ENCODE results near the gene DACT3. TPM values are rescaled to one million over a fixed set of nuclear protein-coding genes. Genes with fewer than 3 reads are reported as not detected.

The DACT3 gene
- total RNA-seq, 1 donor from 2014 or later, result 10.0 TPM

DNA sequence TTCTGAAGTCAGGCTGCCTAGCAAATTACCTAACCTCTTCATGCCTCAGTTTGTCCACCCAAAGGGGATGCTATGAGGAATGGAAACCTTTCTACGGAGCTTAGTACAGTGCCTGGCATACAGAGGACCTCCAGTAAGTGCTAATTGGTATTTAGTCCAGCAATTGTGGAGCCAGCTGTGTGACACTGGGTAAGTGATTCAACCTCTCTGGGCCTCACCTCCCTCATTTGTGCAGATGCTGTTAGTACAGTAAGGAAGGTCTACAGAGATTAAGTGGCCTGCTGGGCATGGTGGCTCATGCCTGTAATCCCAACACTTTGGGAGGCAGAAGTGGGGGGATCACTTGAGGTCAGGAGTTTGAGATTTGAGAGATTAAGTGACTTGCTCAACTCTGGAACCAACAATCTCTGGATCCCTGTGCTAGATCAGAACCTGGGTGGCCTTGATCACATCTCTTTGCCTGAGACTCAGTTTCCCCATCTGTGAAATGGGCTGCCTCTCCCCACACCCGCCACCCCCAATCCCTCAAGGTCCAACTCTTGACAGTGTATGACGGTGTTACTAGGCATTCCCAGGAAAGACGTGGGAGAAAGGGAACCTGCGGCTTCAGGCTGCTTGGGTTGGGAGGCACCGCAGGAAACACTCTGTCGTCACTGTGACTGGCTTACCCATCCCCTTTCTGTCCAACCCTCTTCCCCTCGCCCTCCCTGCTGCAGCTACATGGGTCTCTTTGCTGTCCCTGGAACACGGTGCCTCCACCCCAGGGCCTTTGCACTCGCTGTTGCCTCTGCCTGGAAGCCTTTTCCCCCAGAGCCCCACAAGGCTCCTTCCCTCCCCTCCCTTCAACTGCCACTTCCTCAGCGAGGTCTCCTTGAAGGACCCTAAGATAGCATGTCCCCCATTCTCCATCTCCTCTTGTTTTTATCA lies 37.7 kb upstream of the DACT3 start:
- no peaks in the 10 kb centered on the region for H3K27me3 ChIP-seq
- H3K4me3 ChIP-seq, result no peak overlapping the region
- TF ChIP-seq, protein P1, sequence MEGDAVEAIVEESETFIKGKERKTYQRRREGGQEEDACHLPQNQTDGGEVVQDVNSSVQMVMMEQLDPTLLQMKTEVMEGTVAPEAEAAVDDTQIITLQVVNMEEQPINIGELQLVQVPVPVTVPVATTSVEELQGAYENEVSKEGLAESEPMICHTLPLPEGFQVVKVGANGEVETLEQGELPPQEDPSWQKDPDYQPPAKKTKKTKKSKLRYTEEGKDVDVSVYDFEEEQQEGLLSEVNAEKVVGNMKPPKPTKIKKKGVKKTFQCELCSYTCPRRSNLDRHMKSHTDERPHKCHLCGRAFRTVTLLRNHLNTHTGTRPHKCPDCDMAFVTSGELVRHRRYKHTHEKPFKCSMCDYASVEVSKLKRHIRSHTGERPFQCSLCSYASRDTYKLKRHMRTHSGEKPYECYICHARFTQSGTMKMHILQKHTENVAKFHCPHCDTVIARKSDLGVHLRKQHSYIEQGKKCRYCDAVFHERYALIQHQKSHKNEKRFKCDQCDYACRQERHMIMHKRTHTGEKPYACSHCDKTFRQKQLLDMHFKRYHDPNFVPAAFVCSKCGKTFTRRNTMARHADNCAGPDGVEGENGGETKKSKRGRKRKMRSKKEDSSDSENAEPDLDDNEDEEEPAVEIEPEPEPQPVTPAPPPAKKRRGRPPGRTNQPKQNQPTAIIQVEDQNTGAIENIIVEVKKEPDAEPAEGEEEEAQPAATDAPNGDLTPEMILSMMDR (IDR thresholded peaks at IDR 0.05), result no peak
- peaks cover 4% of the 10 kb centered on the region for H3K4me1 ChIP-seq
- no peaks in the 10 kb centered on the region for H3K9me3 ChIP-seq
- H3K27ac ChIP-seq, result no peak overlapping the region
- H3K36me3 ChIP-seq, result peaks cover 85% of the 10 kb centered on the region
- DNase-seq (no peak), ATAC-seq (no peak)
- intact Hi-C loops (cut with DNase I), result no loop called here

DNA sequence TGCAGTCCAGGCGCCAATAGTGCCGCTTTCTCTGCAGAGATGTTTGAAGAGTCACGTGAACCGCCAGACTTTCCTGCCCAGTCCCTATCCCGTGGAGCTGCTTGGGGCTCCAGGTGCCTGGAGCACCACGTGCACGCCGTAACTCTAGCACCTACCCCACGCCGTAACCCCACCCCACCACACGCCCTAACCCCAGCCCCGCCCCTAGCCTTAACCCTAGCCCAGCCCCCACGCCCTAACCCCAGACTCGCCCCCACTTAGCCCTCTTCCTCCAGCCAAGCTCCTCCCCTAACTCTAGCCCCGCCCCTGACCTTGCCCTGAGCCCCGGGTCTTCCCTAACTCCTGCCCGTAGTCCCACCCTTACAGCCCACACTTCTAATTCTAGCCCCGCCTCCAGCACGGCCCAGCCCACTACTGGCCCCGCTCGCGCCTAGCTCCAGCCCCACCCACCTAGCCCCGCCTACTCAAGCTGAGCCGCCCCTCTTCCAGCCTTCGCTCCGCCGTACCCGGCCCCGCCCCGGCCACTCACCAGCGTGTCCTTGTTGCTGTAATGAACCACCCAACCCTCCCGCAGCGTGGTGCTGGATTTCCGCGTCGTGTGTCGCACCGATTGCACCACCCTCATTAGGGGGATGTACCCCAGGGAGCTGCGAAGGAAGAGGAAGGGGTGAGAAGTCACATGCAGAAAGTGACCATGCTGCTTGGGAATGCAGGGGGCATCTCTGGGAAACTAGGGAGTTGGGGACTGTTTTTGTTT lies 36.4 kb upstream of the DACT3 start:
- Histone ChIP-seq H3K4me3 (peak overlapping the region; percentile 12), H3K27ac (no peak overlapping the region), H3K36me3 (peaks cover 87% of the 10 kb centered on the region), H3K9me3 (no peaks in the 10 kb centered on the region), H3K4me1 (peaks cover 4% of the 10 kb centered on the region), H3K27me3 (no peaks in the 10 kb centered on the region)
- TF ChIP-seq, protein P1 (IDR thresholded peaks at IDR 0.05), result no peak
- DNase-seq (peak; percentile 97), ATAC-seq (peak; percentile 97)
- intact Hi-C loops (cut with DNase I), result no loop called here

DNA sequence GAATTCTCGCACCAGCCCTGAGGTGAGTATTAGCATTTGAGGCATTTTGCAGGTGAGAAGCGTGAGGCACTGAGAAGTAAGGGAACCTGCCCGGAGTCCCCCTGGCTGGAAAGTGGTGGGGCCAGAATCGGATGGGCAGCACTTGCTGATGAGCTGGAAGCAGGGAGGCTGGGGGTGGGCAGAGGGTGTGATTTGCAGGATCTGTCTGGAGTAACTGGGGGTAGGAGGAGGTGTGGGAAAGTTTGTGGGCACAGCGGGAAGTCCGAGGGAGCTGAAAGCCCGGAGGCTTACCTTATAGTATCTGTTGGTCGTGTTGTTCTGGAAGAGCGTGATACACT lies 35.9 kb upstream of the DACT3 start:
- no peak overlapping the region for H3K4me3 ChIP-seq
- DNase-seq, result no peak

DNA sequence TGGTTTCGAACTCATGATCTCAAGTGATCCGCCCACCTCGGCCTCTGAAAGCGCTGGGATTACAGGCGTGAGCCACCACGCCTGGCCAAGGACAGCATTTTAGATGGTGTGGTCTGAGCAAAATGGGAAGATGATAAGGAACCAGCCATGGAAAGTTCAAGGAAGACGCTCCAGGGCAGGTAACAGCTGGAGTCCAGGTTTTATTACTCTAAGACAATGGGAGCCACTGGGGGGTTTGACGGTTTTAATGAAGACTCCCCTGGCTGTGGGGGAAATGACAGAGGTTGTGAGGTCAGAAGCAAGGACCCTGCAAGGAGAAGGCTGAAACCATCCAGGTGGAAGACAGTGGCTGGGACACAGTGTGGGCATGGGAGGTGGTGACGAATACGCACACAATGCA lies 35.1 kb upstream of the DACT3 start:
- no peak overlapping the region for H3K4me3 ChIP-seq
- TF ChIP-seq, protein P1 (IDR thresholded peaks at IDR 0.05), result no peak
- DNase-seq (no peak), ATAC-seq (no peak)
- intact Hi-C loops (cut with DNase I), result no loop called here
- H3K27me3 ChIP-seq, result no peaks in the 10 kb centered on the region
- peaks cover 4% of the 10 kb centered on the region for H3K4me1 ChIP-seq
- no peaks in the 10 kb centered on the region for H3K9me3 ChIP-seq
- H3K27ac ChIP-seq, result no peak overlapping the region
- H3K36me3 ChIP-seq, result peaks cover 87% of the 10 kb centered on the region

More for the DNA sequence above, 35.9 kb upstream of the DACT3 start:
- H3K4me1 ChIP-seq, result peaks cover 4% of the 10 kb centered on the region
- TF ChIP-seq, protein P1 (IDR thresholded peaks at IDR 0.05), result no peak
- H3K27ac ChIP-seq, result no peak overlapping the region
- peaks cover 87% of the 10 kb centered on the region for H3K36me3 ChIP-seq
- no peaks in the 10 kb centered on the region for H3K27me3 ChIP-seq
- ATAC-seq, result no peak
- H3K9me3 ChIP-seq, result no peaks in the 10 kb centered on the region
- intact Hi-C loops (cut with DNase I), result no loop called here

DNA sequence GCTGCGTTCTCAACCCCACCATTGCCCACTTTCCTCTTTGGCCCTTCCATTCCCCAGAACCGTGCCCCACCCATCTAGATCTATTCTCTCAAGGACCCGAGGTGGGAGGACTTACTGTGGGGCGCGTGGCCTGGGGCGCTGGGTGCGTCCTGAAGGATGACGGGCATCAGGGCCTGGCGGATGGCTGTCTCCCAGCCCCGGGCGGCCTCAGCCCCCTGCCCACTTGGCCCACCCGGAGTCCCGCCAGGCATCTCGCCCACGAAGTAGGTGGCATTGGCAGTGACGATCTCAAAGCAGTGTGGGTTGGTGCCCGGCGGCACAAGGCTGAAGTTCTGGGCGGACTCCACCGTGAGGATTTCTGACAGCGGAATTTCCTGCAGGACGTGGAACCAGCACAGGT lies 32.8 kb upstream of the DACT3 start:
- no peak for ATAC-seq
- Histone ChIP-seq H3K36me3 (peaks cover 87% of the 10 kb centered on the region), H3K9me3 (no peaks in the 10 kb centered on the region), H3K27me3 (no peaks in the 10 kb centered on the region), H3K27ac (no peak overlapping the region), H3K4me1 (peaks cover 4% of the 10 kb centered on the region), H3K4me3 (no peak overlapping the region)
- TF ChIP-seq, protein P1 (IDR thresholded peaks at IDR 0.05), result no peak
- intact Hi-C loops (cut with DNase I), result no loop called here
- DNase-seq, result no peak

Measured in upper lobe of right lung (tissue), 1 donor.